DOHH2 (cell line): ENCODE measurements around the gene IPO13.

ENCODE experiments used
- H3F3A ChIP-seq: fragments of 200-600 bp; sonication (generic), shearing (Covaris generic); 2 replicates; pipeline ENCODE4 v1.6.0; 2016; ENCODE audit warnings: antibody characterized with exemption, mild to moderate bottlenecking; ENCODE audit not compliant: control insufficient read depth, insufficient read depth
- H3K27ac ChIP-seq: fragments of 200-600 bp; sonication (generic); 2 replicates; pipeline ENCODE4 v1.5.1; 2014; ENCODE audit warnings: low read depth, mild to moderate bottlenecking, low read length, moderate library complexity
- H3K27me3 ChIP-seq: fragments of 200-600 bp; sonication (generic); 2 replicates; pipeline ENCODE4 v1.6.1; 2014; ENCODE audit warnings: mild to moderate bottlenecking, low read length, mixed read lengths; ENCODE audit not compliant: control insufficient read depth
- H3K36me3 ChIP-seq: fragments of 200-600 bp; sonication (generic); 2 replicates; pipeline ENCODE4 v1.6.1; 2014; ENCODE audit warnings: mild to moderate bottlenecking, low read length, moderate library complexity, mixed read lengths; ENCODE audit not compliant: control insufficient read depth
- H3K4me1 ChIP-seq: fragments of 200-600 bp; sonication (generic); 2 replicates; pipeline ENCODE4 v1.6.1; 2014; ENCODE audit warnings: mild to moderate bottlenecking, low read length, mixed read lengths; ENCODE audit not compliant: control insufficient read depth
- H3K4me2 ChIP-seq: fragments of 200-600 bp; sonication (generic); 2 replicates; pipeline ENCODE4 v1.6.0; 2014; ENCODE audit warnings: mild to moderate bottlenecking, low read length, moderate library complexity
- H3K4me3 ChIP-seq: fragments of 200-600 bp; sonication (generic); 2 replicates; pipeline ENCODE4 v1.5.1; 2014; ENCODE audit warnings: mild to moderate bottlenecking, low read length, mixed read lengths
- H3K79me2 ChIP-seq: fragments of 200-600 bp; sonication (generic); 2 replicates; pipeline ENCODE4 v1.6.1; 2014; ENCODE audit warnings: mild to moderate bottlenecking, low read length, mixed read lengths; ENCODE audit not compliant: control insufficient read depth
- H3K9me2 ChIP-seq: fragments of 200-600 bp; sonication (generic); replicated peaks from 2 replicates; pipeline ENCODE4 v1.6.1; 2014; ENCODE audit warnings: mild to moderate bottlenecking, low read length, mixed read lengths; ENCODE audit not compliant: control insufficient read depth
- H3K9me3 ChIP-seq: fragments of 200-600 bp; sonication (generic); 2 replicates; pipeline ENCODE4 v1.6.1; 2014; ENCODE audit warnings: antibody characterized with exemption, low read length, mixed read lengths; ENCODE audit not compliant: control insufficient read depth, insufficient read depth
- H4K20me1 ChIP-seq: fragments of 200-600 bp; sonication (generic); 2 replicates; pipeline ENCODE4 v1.6.0; 2014; ENCODE audit warnings: low read depth, mild to moderate bottlenecking, antibody characterized with exemption, low read length, moderate library complexity; ENCODE audit not compliant: control insufficient read depth, insufficient read depth
- EZH2phosphoT487 ChIP-seq: fragments of 200-600 bp; sonication (generic); IDR thresholded peaks from 2 replicates; pipeline ENCODE4 v1.6.1; 2017; ENCODE audit warnings: borderline replicate concordance, mild to moderate bottlenecking, antibody characterized with exemption, low read length, moderate library complexity, mixed read lengths
- TF ChIP-seq, protein P1 (sequence below): fragments of 200-600 bp; sonication (generic); IDR thresholded peaks from one replicate; pipeline ENCODE4 v1.5.1; 2014; ENCODE audit warnings: antibody characterized with exemption, mild to moderate bottlenecking, low read depth, low read length; ENCODE audit not compliant: poor library complexity, severe bottlenecking

The IPO13 gene

DNA sequence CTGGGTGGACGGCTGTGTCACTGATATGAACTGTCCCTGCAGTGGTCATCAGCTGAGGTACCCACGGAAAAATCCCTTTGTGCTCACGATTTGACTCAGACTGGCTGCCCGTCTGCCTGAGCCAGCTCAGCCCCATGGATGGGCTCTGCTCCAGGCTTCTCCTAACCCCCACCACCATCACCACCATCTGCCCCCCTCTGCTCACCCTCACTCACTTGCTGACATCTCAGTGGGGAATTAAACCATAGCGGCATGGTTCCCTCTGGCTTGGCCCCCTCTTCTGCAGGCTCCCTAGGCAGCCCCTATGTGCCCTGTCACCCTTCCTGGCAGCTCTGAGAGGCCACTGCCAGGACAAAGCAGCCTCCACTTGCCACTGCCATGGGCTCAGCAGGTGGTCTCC, 67.2 kb downstream of the IPO13 start:
- H3K27ac ChIP-seq = no peak overlapping the region
- H3K9me2 ChIP-seq = no peaks in the 10 kb centered on the region
- H3K4me2 ChIP-seq = no peak overlapping the region
- no peaks in the 10 kb centered on the region for H3F3A ChIP-seq
- peaks cover 3% of the 10 kb centered on the region; the same call in 1 of the 2 replicates for H3K27me3 ChIP-seq
- TF ChIP-seq, protein P1, sequence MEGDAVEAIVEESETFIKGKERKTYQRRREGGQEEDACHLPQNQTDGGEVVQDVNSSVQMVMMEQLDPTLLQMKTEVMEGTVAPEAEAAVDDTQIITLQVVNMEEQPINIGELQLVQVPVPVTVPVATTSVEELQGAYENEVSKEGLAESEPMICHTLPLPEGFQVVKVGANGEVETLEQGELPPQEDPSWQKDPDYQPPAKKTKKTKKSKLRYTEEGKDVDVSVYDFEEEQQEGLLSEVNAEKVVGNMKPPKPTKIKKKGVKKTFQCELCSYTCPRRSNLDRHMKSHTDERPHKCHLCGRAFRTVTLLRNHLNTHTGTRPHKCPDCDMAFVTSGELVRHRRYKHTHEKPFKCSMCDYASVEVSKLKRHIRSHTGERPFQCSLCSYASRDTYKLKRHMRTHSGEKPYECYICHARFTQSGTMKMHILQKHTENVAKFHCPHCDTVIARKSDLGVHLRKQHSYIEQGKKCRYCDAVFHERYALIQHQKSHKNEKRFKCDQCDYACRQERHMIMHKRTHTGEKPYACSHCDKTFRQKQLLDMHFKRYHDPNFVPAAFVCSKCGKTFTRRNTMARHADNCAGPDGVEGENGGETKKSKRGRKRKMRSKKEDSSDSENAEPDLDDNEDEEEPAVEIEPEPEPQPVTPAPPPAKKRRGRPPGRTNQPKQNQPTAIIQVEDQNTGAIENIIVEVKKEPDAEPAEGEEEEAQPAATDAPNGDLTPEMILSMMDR = no peak
- TF ChIP-seq EZH2phosphoT487 = no peak
- H4K20me1 ChIP-seq = no peaks in the 10 kb centered on the region
- no peak overlapping the region for H3K4me3 ChIP-seq
- H3K36me3 ChIP-seq = no peaks in the 10 kb centered on the region
- H3K9me3 ChIP-seq = no peaks in the 10 kb centered on the region
- no peaks in the 10 kb centered on the region for H3K4me1 ChIP-seq
- no peaks in the 10 kb centered on the region for H3K79me2 ChIP-seq

DNA sequence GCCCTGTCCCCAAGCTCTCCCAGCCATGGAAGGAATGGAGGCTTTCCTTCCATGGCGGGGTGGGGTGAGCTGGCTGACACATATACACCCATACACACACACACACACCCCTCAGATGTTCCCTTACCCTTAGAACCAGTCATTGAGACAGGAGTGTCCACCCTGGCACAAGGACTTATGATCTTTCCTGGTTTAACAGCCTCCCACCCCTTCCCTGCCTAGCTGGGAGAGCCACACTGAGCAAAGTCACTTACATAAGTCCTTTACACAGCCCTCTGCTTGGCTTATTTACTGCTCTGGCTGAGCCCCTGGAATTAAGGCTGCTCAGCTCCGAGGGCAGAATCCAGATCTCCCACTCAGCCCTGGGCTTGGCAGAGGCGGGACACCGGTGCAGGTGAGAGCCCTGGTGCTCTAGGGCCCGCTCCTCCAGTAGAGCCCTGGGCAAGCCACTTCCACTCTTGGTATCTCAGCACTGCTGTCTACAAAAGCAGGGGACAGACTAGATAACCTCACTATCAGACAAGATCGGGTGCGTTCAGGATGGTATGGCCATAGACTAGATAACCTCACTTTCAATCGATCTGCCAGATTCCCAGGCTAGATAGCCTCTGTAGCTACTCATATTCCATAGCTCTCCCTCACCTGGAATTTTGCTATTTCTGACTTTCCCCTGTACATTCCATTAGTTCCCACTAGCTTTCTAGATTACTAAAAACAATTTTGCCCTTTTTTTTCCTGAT, 67.8 kb downstream of the IPO13 start:
- Histone ChIP-seq H3K9me3 (no peaks in the 10 kb centered on the region), H3F3A (no peaks in the 10 kb centered on the region), H3K27ac (no peak overlapping the region), H4K20me1 (no peaks in the 10 kb centered on the region), H3K27me3 (peaks cover 3% of the 10 kb centered on the region; the same call in 1 of the 2 replicates), H3K4me2 (no peak overlapping the region), H3K4me3 (no peak overlapping the region), H3K9me2 (no peaks in the 10 kb centered on the region), H3K79me2 (no peaks in the 10 kb centered on the region), H3K36me3 (no peaks in the 10 kb centered on the region), H3K4me1 (no peaks in the 10 kb centered on the region)
- TF ChIP-seq, protein P1 = no peak
- TF ChIP-seq EZH2phosphoT487 = no peak

DNA sequence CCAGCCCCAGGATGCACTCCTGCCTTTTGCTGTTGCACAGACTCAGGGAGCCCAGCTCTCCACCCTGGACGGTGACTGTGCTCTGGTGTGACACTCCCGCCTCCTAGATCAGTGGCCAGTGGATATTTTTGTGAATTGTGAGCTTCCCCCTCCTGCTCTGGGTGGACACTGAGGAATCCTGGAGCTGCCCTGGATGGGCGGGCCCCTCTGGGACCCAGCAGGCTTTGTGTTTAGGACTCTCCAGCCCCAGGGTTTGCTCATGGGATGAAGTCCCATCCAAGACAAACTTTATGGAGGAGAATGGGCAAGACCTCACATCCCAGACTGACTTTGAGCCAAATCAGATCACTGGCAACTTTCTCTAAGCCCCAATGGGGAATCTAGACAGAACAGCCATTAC, 68.5 kb downstream of the IPO13 start:
- Histone ChIP-seq H3K4me3 (no peak overlapping the region), H3K4me2 (no peak overlapping the region), H3K27me3 (peaks cover 3% of the 10 kb centered on the region; the same call in 1 of the 2 replicates), H4K20me1 (no peaks in the 10 kb centered on the region), H3K9me3 (no peaks in the 10 kb centered on the region), H3K27ac (no peak overlapping the region), H3F3A (no peaks in the 10 kb centered on the region), H3K9me2 (no peaks in the 10 kb centered on the region), H3K36me3 (no peaks in the 10 kb centered on the region), H3K4me1 (no peaks in the 10 kb centered on the region), H3K79me2 (no peaks in the 10 kb centered on the region)
- TF ChIP-seq EZH2phosphoT487 = no peak
- TF ChIP-seq, protein P1 = no peak
